Adrenal gland (tissue), 5 donors: ENCODE data around the gene ZNF658.
"Not testable (repeated sequence)": the region's sequence is repeated elsewhere in the genome, so short reads cannot be mapped to it uniquely, and the experiment has no call there.

Experiments
- POLR2A ChIP-seq, 2 donors: fragments of 450-650 bp; IDR thresholded peaks; one replicate each; pipeline ENCODE4 v1.6.1; 2017; ENCODE audit warnings: antibody characterized with exemption in 2 of 2, mild to moderate bottlenecking in 2 of 2, moderate library complexity in 1 of 2
- TF ChIP-seq, protein P1 (sequence below), 6 experiments: fragments of 450-650 bp in 4 of 6; fragments of 200-600 bp in 2 of 6; sonication (generic) in 1 of 6; IDR thresholded peaks; 1 replicate in 5 of 6; 2 replicates in 1 of 6; pipeline versions ENCODE4 v1.5.1 to v1.8.0; 2016 to 2021; ENCODE audit warnings: antibody characterized with exemption in 6 of 6, mild to moderate bottlenecking in 2 of 6, moderate library complexity in 1 of 6
- donor health status: DM: no; HTN: no; CAD: no.

DNA sequence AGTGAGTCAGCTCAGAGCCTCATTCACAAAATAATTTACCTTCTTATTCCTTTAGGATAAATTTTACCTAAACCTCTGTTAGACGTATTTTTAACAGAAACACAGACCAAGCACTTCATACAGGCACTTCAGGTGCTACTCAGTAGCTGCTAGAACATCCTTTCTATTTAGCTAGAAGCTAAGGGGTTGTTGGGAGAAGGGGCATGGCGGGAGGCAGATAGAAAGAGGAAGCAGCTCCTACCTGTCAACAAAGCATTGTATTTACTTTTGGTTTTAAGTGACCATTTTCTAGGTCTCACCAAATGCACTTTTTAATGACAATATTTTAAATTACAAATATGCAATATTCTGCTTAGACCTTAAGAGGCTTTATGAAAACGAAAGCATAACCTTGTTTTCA lies 19.9 kb upstream of the ZNF658 start:
- TF ChIP-seq, protein P1, sequence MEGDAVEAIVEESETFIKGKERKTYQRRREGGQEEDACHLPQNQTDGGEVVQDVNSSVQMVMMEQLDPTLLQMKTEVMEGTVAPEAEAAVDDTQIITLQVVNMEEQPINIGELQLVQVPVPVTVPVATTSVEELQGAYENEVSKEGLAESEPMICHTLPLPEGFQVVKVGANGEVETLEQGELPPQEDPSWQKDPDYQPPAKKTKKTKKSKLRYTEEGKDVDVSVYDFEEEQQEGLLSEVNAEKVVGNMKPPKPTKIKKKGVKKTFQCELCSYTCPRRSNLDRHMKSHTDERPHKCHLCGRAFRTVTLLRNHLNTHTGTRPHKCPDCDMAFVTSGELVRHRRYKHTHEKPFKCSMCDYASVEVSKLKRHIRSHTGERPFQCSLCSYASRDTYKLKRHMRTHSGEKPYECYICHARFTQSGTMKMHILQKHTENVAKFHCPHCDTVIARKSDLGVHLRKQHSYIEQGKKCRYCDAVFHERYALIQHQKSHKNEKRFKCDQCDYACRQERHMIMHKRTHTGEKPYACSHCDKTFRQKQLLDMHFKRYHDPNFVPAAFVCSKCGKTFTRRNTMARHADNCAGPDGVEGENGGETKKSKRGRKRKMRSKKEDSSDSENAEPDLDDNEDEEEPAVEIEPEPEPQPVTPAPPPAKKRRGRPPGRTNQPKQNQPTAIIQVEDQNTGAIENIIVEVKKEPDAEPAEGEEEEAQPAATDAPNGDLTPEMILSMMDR (IDR thresholded peaks at IDR 0.05) = not testable (repeated sequence)
- not testable (repeated sequence) for TF ChIP-seq POLR2A (IDR thresholded peaks at IDR 0.05)
